WTC11 (cell line): ENCODE measurements around the gene NANP.

Source experiments
- ELF4 ChIP-seq: sonication (generic); formaldehyde crosslinking; IDR thresholded peaks from 2 replicates; pipeline ENCODE4 v1.8.1; 2022; ENCODE audit warnings: low read depth, mild to moderate bottlenecking, moderate library complexity, missing genetic modification reagents
- JUN ChIP-seq: sonication (generic); formaldehyde crosslinking; IDR thresholded peaks from 2 replicates; pipeline ENCODE4 v1.8.0; 2023; ENCODE audit warnings: mild to moderate bottlenecking, missing genetic modification reagents
- MXD4 ChIP-seq: fragments of 250-450 bp; sonication (Bioruptor Pico); IDR thresholded peaks from 2 replicates; pipeline ENCODE4 v1.8.0; 2021; ENCODE audit warnings: mild to moderate bottlenecking, moderate library complexity, borderline replicate concordance
- NR2C2 ChIP-seq: sonication (generic); formaldehyde crosslinking; IDR thresholded peaks from 2 replicates; pipeline ENCODE4 v1.8.0; 2022; ENCODE audit warnings: mild to moderate bottlenecking, missing genetic modification reagents
- SOX15 ChIP-seq: fragments of 250-450 bp; sonication (Bioruptor Pico); IDR thresholded peaks from 2 replicates; pipeline ENCODE4 v1.9.0; 2021; ENCODE audit warnings: mild to moderate bottlenecking
- TCF7 ChIP-seq: sonication (generic); formaldehyde crosslinking; IDR thresholded peaks from 2 replicates; pipeline ENCODE4 v1.8.0; 2022; ENCODE audit warnings: mild to moderate bottlenecking, low read depth, missing genetic modification reagents, moderate library complexity
- TP53 ChIP-seq: sonication (generic); formaldehyde crosslinking; IDR thresholded peaks from 2 replicates; pipeline ENCODE4 v1.8.1; 2023; ENCODE audit warnings: mild to moderate bottlenecking, missing genetic modification reagents
- TF ChIP-seq, protein P1 (sequence below): fragments of 200-600 bp; IDR thresholded peaks from 2 replicates; pipeline ENCODE4 v1.8.0; 2022; ENCODE audit warnings: antibody characterized with exemption
- TF ChIP-seq, protein P2 (sequence below): fragments of 250-450 bp; sonication (Bioruptor Pico); IDR thresholded peaks from 2 replicates; pipeline ENCODE4 v1.9.0; 2021; ENCODE audit warnings: mild to moderate bottlenecking
- TF ChIP-seq, protein P3 (sequence below): sonication (generic); formaldehyde crosslinking; IDR thresholded peaks from 2 replicates; pipeline ENCODE4 v1.8.1; 2023; ENCODE audit warnings: mild to moderate bottlenecking, missing genetic modification reagents, moderate library complexity
- TF ChIP-seq, protein P4 (sequence below): sonication (generic); formaldehyde crosslinking; IDR thresholded peaks from 2 replicates; pipeline ENCODE4 v1.8.1; 2023; ENCODE audit warnings: mild to moderate bottlenecking, moderate library complexity, missing genetic modification reagents
- TF ChIP-seq, protein P5 (sequence below): sonication (generic); formaldehyde crosslinking; IDR thresholded peaks from 2 replicates; pipeline ENCODE4 v1.8.1; 2022; ENCODE audit warnings: mild to moderate bottlenecking, moderate library complexity, missing genetic modification reagents

DNA sequence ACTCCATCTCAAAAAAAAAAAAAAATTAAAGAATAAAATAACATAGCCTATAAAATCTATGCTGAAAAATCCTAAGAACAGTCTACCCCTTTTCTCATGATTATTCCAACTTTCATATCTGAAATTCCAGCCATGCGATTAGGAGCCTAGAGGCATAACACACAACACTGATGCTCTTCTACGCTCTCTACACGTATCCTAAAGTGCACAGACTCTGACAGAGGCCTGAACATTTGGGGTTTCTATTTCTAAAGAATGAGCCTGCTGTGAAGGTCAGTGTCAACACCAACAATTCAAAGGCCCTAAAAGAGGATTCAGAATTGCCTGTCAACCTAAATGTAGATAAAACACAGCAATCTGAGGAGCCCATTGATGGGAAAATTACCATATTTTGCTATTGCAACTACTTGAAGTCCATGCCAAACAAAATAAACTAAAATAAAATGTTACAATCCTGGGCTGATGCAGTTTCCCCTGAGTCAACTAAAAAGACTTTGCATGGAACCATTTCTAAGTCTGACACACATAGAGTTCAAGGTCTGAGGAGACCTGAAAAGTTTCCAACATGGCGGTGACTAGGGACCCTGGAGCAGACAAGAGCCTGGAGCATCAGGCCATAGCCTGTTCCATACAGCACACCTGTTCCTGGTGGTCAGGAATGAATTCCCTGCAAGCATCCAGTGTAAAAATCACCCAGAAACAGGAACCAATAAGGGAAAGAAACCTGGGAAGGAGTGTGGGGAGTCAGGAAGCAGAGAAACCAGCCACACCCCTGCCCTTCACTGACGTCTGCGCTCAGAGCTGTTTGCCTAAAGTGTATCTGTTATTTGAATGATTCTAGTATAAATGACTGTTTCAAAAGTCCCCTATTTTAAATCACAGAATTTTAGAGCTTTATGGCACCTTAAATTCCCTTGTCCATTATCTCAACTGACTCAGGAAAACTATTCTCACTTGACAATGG, 50.2 kb downstream of the NANP start:
- TF ChIP-seq, protein P1, sequence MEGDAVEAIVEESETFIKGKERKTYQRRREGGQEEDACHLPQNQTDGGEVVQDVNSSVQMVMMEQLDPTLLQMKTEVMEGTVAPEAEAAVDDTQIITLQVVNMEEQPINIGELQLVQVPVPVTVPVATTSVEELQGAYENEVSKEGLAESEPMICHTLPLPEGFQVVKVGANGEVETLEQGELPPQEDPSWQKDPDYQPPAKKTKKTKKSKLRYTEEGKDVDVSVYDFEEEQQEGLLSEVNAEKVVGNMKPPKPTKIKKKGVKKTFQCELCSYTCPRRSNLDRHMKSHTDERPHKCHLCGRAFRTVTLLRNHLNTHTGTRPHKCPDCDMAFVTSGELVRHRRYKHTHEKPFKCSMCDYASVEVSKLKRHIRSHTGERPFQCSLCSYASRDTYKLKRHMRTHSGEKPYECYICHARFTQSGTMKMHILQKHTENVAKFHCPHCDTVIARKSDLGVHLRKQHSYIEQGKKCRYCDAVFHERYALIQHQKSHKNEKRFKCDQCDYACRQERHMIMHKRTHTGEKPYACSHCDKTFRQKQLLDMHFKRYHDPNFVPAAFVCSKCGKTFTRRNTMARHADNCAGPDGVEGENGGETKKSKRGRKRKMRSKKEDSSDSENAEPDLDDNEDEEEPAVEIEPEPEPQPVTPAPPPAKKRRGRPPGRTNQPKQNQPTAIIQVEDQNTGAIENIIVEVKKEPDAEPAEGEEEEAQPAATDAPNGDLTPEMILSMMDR: no peak
- TF ChIP-seq, protein P2, sequence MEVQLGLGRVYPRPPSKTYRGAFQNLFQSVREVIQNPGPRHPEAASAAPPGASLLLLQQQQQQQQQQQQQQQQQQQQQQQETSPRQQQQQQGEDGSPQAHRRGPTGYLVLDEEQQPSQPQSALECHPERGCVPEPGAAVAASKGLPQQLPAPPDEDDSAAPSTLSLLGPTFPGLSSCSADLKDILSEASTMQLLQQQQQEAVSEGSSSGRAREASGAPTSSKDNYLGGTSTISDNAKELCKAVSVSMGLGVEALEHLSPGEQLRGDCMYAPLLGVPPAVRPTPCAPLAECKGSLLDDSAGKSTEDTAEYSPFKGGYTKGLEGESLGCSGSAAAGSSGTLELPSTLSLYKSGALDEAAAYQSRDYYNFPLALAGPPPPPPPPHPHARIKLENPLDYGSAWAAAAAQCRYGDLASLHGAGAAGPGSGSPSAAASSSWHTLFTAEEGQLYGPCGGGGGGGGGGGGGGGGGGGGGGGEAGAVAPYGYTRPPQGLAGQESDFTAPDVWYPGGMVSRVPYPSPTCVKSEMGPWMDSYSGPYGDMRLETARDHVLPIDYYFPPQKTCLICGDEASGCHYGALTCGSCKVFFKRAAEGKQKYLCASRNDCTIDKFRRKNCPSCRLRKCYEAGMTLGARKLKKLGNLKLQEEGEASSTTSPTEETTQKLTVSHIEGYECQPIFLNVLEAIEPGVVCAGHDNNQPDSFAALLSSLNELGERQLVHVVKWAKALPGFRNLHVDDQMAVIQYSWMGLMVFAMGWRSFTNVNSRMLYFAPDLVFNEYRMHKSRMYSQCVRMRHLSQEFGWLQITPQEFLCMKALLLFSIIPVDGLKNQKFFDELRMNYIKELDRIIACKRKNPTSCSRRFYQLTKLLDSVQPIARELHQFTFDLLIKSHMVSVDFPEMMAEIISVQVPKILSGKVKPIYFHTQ: no peak
- TF ChIP-seq TCF7 (CRISPR knock-in tag) (no peak), SOX15 (no peak), JUN (CRISPR knock-in tag) (no peak), TP53 (CRISPR knock-in tag) (no peak), MXD4 (CRISPR knock-in tag) (no peak), NR2C2 (CRISPR knock-in tag) (no peak), ELF4 (CRISPR knock-in tag) (no peak)
- TF ChIP-seq, protein P3, sequence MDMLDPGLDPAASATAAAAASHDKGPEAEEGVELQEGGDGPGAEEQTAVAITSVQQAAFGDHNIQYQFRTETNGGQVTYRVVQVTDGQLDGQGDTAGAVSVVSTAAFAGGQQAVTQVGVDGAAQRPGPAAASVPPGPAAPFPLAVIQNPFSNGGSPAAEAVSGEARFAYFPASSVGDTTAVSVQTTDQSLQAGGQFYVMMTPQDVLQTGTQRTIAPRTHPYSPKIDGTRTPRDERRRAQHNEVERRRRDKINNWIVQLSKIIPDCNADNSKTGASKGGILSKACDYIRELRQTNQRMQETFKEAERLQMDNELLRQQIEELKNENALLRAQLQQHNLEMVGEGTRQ (CRISPR knock-in tag): no peak
- TF ChIP-seq, protein P4, sequence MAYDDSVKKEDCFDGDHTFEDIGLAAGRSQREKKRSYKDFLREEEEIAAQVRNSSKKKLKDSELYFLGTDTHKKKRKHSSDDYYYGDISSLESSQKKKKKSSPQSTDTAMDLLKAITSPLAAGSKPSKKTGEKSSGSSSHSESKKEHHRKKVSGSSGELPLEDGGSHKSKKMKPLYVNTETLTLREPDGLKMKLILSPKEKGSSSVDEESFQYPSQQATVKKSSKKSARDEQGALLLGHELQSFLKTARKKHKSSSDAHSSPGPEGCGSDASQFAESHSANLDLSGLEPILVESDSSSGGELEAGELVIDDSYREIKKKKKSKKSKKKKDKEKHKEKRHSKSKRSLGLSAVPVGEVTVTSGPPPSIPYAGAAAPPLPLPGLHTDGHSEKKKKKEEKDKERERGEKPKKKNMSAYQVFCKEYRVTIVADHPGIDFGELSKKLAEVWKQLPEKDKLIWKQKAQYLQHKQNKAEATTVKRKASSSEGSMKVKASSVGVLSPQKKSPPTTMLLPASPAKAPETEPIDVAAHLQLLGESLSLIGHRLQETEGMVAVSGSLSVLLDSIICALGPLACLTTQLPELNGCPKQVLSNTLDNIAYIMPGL (CRISPR knock-in tag): no peak
- TF ChIP-seq, protein P5, sequence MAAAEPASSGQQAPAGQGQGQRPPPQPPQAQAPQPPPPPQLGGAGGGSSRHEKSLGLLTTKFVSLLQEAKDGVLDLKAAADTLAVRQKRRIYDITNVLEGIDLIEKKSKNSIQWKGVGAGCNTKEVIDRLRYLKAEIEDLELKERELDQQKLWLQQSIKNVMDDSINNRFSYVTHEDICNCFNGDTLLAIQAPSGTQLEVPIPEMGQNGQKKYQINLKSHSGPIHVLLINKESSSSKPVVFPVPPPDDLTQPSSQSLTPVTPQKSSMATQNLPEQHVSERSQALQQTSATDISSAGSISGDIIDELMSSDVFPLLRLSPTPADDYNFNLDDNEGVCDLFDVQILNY: no peak
